ENCODE measurements around the gene AURKA. TPM values are rescaled to one million over a fixed set of nuclear protein-coding genes. Genes with fewer than 3 reads are reported as not detected.

The AURKA gene
- polyA plus RNA-seq, 2 donors: 5.5 to 8.7 TPM

- WGBS, 2 donors: 72 to 77% methylated on average over 4 of the region's 4 CpGs
- Histone ChIP-seq H3K27me3 (ENCODE audit: control insufficient read depth in 1 of 2, insufficient read depth in 2 of 2, low read length in 2 of 2) (no peaks in the 10 kb centered on the region), H3K27ac (ENCODE audit: low read depth in 2 of 2, low read length in 1 of 2) (no peak overlapping the region), H3K4me1 (ENCODE audit: control insufficient read depth in 2 of 2, insufficient read depth in 2 of 2, low read length in 1 of 2) (peaks cover 0 to 6% of the 10 kb centered on the region in 2 donors), H3K9me3 (ENCODE audit: control insufficient read depth in 2 of 2, insufficient read depth in 1 of 2, low read depth in 1 of 2, low read length in 1 of 2) (no peaks in the 10 kb centered on the region), H3K36me3 (ENCODE audit: control insufficient read depth in 2 of 2, insufficient read depth in 2 of 2, low read length in 1 of 2) (no peaks in the 10 kb centered on the region), H3K4me3 (ENCODE audit: low read depth in 1 of 2, low read length in 2 of 2) (no peak overlapping the region)
Measured at GRCh38 chr20:56430461-56430860, 38.4 kb upstream of the AURKA start.

GRCh38 chr20:56429941-56430340 is 37.9 kb upstream of the AURKA start:
- H3K4me3 ChIP-seq (ENCODE audit: low read depth in 1 of 2, low read length in 2 of 2): no peak overlapping the region
- WGBS, 2 donors: 51 to 58% methylated on average over 4 of the region's 4 CpGs
- no peaks in the 10 kb centered on the region for H3K9me3 ChIP-seq (ENCODE audit: control insufficient read depth in 2 of 2, insufficient read depth in 1 of 2, low read depth in 1 of 2, low read length in 1 of 2)
- H3K4me1 ChIP-seq (ENCODE audit: control insufficient read depth in 2 of 2, insufficient read depth in 2 of 2, low read length in 1 of 2): peaks cover 0 to 6% of the 10 kb centered on the region in 2 donors
- H3K36me3 ChIP-seq (ENCODE audit: control insufficient read depth in 2 of 2, insufficient read depth in 2 of 2, low read length in 1 of 2): no peaks in the 10 kb centered on the region
- no peak overlapping the region for H3K27ac ChIP-seq (ENCODE audit: low read depth in 2 of 2, low read length in 1 of 2)
- no peaks in the 10 kb centered on the region for H3K27me3 ChIP-seq (ENCODE audit: control insufficient read depth in 1 of 2, insufficient read depth in 2 of 2, low read length in 2 of 2)

DNA sequence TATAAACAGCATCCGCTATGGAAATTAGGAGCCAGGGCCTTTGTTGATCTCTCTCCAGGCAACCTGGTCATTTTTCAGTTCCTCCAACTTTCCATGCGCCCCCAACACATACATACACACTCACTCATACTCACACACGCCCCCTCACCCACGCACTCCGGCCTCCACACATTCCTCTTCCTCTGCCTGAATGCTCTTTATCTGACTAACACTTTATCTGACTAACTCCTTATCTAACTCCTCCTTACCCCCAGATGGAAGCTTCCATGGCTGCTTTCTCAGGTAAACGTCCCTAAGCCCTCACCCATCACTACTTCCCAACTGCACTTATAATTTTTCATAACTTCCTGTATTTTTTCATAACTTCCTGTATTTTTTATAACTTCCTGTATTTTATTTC is 37.5 kb upstream of the AURKA start:
- H3K9me3 ChIP-seq (ENCODE audit: control insufficient read depth in 2 of 2, insufficient read depth in 1 of 2, low read depth in 1 of 2, low read length in 1 of 2): no peaks in the 10 kb centered on the region
- H3K4me1 ChIP-seq (ENCODE audit: control insufficient read depth in 2 of 2, insufficient read depth in 2 of 2, low read length in 1 of 2): peaks cover 0 to 6% of the 10 kb centered on the region in 2 donors
- no peak overlapping the region for H3K27ac ChIP-seq (ENCODE audit: low read depth in 2 of 2, low read length in 1 of 2)
- 57 to 70% methylated on average over 6 of the region's 6 CpGs for WGBS, 2 donors
- no peak overlapping the region for H3K4me3 ChIP-seq (ENCODE audit: low read depth in 1 of 2, low read length in 2 of 2)
- no peaks in the 10 kb centered on the region for H3K36me3 ChIP-seq (ENCODE audit: control insufficient read depth in 2 of 2, insufficient read depth in 2 of 2, low read length in 1 of 2)
- H3K27me3 ChIP-seq (ENCODE audit: control insufficient read depth in 1 of 2, insufficient read depth in 2 of 2, low read length in 2 of 2): no peaks in the 10 kb centered on the region

GRCh38 chr20:56428881-56429280 is 36.9 kb upstream of the AURKA start:
- Histone ChIP-seq H3K27me3 (ENCODE audit: control insufficient read depth in 1 of 2, insufficient read depth in 2 of 2, low read length in 2 of 2) (no peaks in the 10 kb centered on the region), H3K27ac (ENCODE audit: low read depth in 2 of 2, low read length in 1 of 2) (no peak overlapping the region), H3K36me3 (ENCODE audit: control insufficient read depth in 2 of 2, insufficient read depth in 2 of 2, low read length in 1 of 2) (no peaks in the 10 kb centered on the region), H3K4me3 (ENCODE audit: low read depth in 1 of 2, low read length in 2 of 2) (no peak overlapping the region), H3K4me1 (ENCODE audit: control insufficient read depth in 2 of 2, insufficient read depth in 2 of 2, low read length in 1 of 2) (peaks cover 0 to 6% of the 10 kb centered on the region in 2 donors), H3K9me3 (ENCODE audit: control insufficient read depth in 2 of 2, insufficient read depth in 1 of 2, low read depth in 1 of 2, low read length in 1 of 2) (no peaks in the 10 kb centered on the region)
- 59 to 73% methylated on average over 8 of the region's 8 CpGs for WGBS, 2 donors

GRCh38 chr20:56428410-56428809 is 36.4 kb upstream of the AURKA start:
- 58 to 66% methylated on average over 5 of the region's 5 CpGs for WGBS, 2 donors
- Histone ChIP-seq H3K27me3 (ENCODE audit: control insufficient read depth in 1 of 2, insufficient read depth in 2 of 2, low read length in 2 of 2) (no peaks in the 10 kb centered on the region), H3K9me3 (ENCODE audit: control insufficient read depth in 2 of 2, insufficient read depth in 1 of 2, low read depth in 1 of 2, low read length in 1 of 2) (no peaks in the 10 kb centered on the region), H3K27ac (ENCODE audit: low read depth in 2 of 2, low read length in 1 of 2) (no peak overlapping the region), H3K4me1 (ENCODE audit: control insufficient read depth in 2 of 2, insufficient read depth in 2 of 2, low read length in 1 of 2) (peaks cover 0 to 6% of the 10 kb centered on the region in 2 donors), H3K36me3 (ENCODE audit: control insufficient read depth in 2 of 2, insufficient read depth in 2 of 2, low read length in 1 of 2) (no peaks in the 10 kb centered on the region), H3K4me3 (ENCODE audit: low read depth in 1 of 2, low read length in 2 of 2) (no peak overlapping the region)

- Histone ChIP-seq H3K36me3 (ENCODE audit: control insufficient read depth in 2 of 2, insufficient read depth in 2 of 2, low read length in 1 of 2) (no peaks in the 10 kb centered on the region), H3K27ac (ENCODE audit: low read depth in 2 of 2, low read length in 1 of 2) (no peak overlapping the region), H3K4me3 (ENCODE audit: low read depth in 1 of 2, low read length in 2 of 2) (no peak overlapping the region), H3K27me3 (ENCODE audit: control insufficient read depth in 1 of 2, insufficient read depth in 2 of 2, low read length in 2 of 2) (no peaks in the 10 kb centered on the region), H3K4me1 (ENCODE audit: control insufficient read depth in 2 of 2, insufficient read depth in 2 of 2, low read length in 1 of 2) (peaks cover 0 to 8% of the 10 kb centered on the region in 2 donors), H3K9me3 (ENCODE audit: control insufficient read depth in 2 of 2, insufficient read depth in 1 of 2, low read depth in 1 of 2, low read length in 1 of 2) (no peaks in the 10 kb centered on the region)
- 86 to 91% methylated on average over 4 of the region's 4 CpGs for WGBS, 2 donors
Measured at GRCh38 chr20:56427797-56428196, 35.8 kb upstream of the AURKA start.

GRCh38 chr20:56426926-56427325 is 34.9 kb upstream of the AURKA start:
- no peak overlapping the region for H3K27ac ChIP-seq (ENCODE audit: low read depth in 2 of 2, low read length in 1 of 2)
- H3K4me3 ChIP-seq (ENCODE audit: low read depth in 1 of 2, low read length in 2 of 2): no peak overlapping the region

DNA sequence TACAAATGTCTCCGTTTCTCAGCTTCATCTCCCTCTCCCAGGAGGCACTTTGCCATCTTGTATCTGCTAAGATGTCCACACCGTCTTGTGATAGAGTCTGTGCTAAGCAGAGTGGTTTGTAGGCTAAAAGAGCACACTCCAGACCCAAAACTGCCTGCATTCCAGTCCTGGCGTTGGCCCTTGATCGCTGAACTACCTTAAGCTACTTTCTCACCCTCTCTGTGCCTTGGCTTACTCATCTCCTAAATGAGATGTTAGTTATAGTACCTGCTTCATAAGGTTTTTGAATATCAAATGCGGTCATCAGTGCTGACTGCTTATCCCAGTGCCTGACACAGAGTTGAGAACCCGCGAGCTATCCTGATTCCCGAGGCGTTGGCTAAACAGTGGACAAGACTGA is 34.0 kb upstream of the AURKA start:
- Histone ChIP-seq H3K27me3 (ENCODE audit: control insufficient read depth in 1 of 2, insufficient read depth in 2 of 2, low read length in 2 of 2) (no peaks in the 10 kb centered on the region), H3K27ac (ENCODE audit: low read depth in 2 of 2, low read length in 1 of 2) (no peak overlapping the region), H3K4me3 (ENCODE audit: low read depth in 1 of 2, low read length in 2 of 2) (no peak overlapping the region), H3K4me1 (ENCODE audit: control insufficient read depth in 2 of 2, insufficient read depth in 2 of 2, low read length in 1 of 2) (peaks cover 0 to 8% of the 10 kb centered on the region in 2 donors), H3K9me3 (ENCODE audit: control insufficient read depth in 2 of 2, insufficient read depth in 1 of 2, low read depth in 1 of 2, low read length in 1 of 2) (no peaks in the 10 kb centered on the region), H3K36me3 (ENCODE audit: control insufficient read depth in 2 of 2, insufficient read depth in 2 of 2, low read length in 1 of 2) (no peaks in the 10 kb centered on the region)
- WGBS, 2 donors: 94% methylated on average over 9 of the region's 9 CpGs

More at GRCh38 chr20:56426926-56427325, 34.9 kb upstream of the AURKA start:
- peaks cover 0 to 8% of the 10 kb centered on the region in 2 donors for H3K4me1 ChIP-seq (ENCODE audit: control insufficient read depth in 2 of 2, insufficient read depth in 2 of 2, low read length in 1 of 2)
- H3K27me3 ChIP-seq (ENCODE audit: control insufficient read depth in 1 of 2, insufficient read depth in 2 of 2, low read length in 2 of 2): no peaks in the 10 kb centered on the region
- no peaks in the 10 kb centered on the region for H3K9me3 ChIP-seq (ENCODE audit: control insufficient read depth in 2 of 2, insufficient read depth in 1 of 2, low read depth in 1 of 2, low read length in 1 of 2)
- H3K36me3 ChIP-seq (ENCODE audit: control insufficient read depth in 2 of 2, insufficient read depth in 2 of 2, low read length in 1 of 2): no peaks in the 10 kb centered on the region

DNA sequence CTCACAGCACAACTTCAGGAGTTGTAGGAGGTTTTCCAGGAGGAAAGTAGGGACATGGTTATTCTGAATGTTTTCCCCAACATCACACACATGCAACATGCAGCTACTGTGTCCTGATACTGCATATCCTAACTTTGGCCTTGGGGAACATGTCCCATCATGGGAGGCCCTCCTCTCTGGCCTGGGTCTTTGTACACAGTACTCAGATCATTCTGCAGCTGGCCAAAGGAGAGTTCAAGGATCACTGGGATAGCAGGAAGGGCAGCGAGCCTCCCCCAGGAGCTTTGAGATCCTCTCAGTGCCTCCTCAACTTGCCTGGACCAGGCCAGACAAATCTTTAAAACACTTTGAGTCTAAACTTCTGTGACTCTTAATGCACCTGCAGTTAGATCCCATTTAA is 32.9 kb upstream of the AURKA start:
- Histone ChIP-seq H3K4me1 (ENCODE audit: control insufficient read depth in 2 of 2, insufficient read depth in 2 of 2, low read length in 1 of 2) (peaks cover 0 to 8% of the 10 kb centered on the region in 2 donors), H3K36me3 (ENCODE audit: control insufficient read depth in 2 of 2, insufficient read depth in 2 of 2, low read length in 1 of 2) (no peaks in the 10 kb centered on the region), H3K27ac (ENCODE audit: low read depth in 2 of 2, low read length in 1 of 2) (no peak overlapping the region), H3K27me3 (ENCODE audit: control insufficient read depth in 1 of 2, insufficient read depth in 2 of 2, low read length in 2 of 2) (no peaks in the 10 kb centered on the region), H3K9me3 (ENCODE audit: control insufficient read depth in 2 of 2, insufficient read depth in 1 of 2, low read depth in 1 of 2, low read length in 1 of 2) (no peaks in the 10 kb centered on the region), H3K4me3 (ENCODE audit: low read depth in 1 of 2, low read length in 2 of 2) (no peak overlapping the region)
- 86 to 89% methylated on average over 1 of the region's 1 CpG for WGBS, 2 donors

DNA sequence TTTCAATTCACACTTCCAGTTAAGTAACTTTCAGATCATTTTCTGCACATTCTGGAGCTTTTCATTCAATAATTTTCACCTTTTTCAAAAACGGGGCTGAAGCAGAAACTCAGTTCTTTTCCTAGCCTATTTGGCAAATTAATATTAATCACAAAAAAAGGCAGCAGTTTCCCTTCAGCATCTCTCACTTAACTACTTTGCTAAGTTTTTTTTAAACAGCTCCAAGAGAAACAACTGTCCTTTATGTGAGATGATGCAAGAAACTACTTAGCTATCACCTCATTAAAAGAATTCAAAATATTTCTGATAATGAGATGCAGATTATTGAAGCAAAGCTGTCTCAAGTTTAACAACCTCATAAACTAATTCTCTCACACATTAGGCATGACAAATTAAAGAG is 31.9 kb upstream of the AURKA start:
- Histone ChIP-seq H3K27ac (ENCODE audit: low read depth in 2 of 2, low read length in 1 of 2) (no peak overlapping the region), H3K36me3 (ENCODE audit: control insufficient read depth in 2 of 2, insufficient read depth in 2 of 2, low read length in 1 of 2) (no peaks in the 10 kb centered on the region), H3K27me3 (ENCODE audit: control insufficient read depth in 1 of 2, insufficient read depth in 2 of 2, low read length in 2 of 2) (no peaks in the 10 kb centered on the region), H3K4me3 (ENCODE audit: low read depth in 1 of 2, low read length in 2 of 2) (no peak overlapping the region), H3K9me3 (ENCODE audit: control insufficient read depth in 2 of 2, insufficient read depth in 1 of 2, low read depth in 1 of 2, low read length in 1 of 2) (no peaks in the 10 kb centered on the region), H3K4me1 (ENCODE audit: control insufficient read depth in 2 of 2, insufficient read depth in 2 of 2, low read length in 1 of 2) (peaks cover 0 to 3% of the 10 kb centered on the region in 2 donors)
- WGBS, 2 donors: 60 to 61% methylated on average over 1 of the region's 1 CpG
